Measurements from ENCODE around the gene EOLA1. TPM values are rescaled to one million over a fixed set of nuclear protein-coding genes. Genes with fewer than 3 reads are reported as not detected.

Gene EOLA1
- total and polyA plus RNA-seq, 2 experiments from 2014 or later: 2.5 to 3.3 TPM

- peaks cover 21% of the 10 kb centered on the region; the same call in 2 of the 3 replicates for H3K4me1 Mint-ChIP-seq
- no peaks in the 10 kb centered on the region; the same call in 2 of the 3 replicates for H3K9me3 Mint-ChIP-seq
- H3K9me2 ChIP-seq (ENCODE audit: insufficient read depth): no peaks in the 10 kb centered on the region
- H3K27ac ChIP-seq (ENCODE audit: low read depth): no peak overlapping the region
- H3K4me3 Mint-ChIP-seq: no peak overlapping the region
- TF ChIP-seq EZH2phosphoT487 (IDR thresholded peaks at IDR 0.05; ENCODE audit: unreplicated experiment) (no peak), ZNF462 (CRISPR knock-in tag; IDR thresholded peaks at IDR 0.05) (no peak), CTCF (conservative IDR thresholded peaks at IDR 0.05; ENCODE audit: low read depth in 2 of 2) (no peak), ZNF331 (CRISPR knock-in tag; IDR thresholded peaks at IDR 0.05; ENCODE audit: low read depth) (no peak), NANOG (IDR thresholded peaks at IDR 0.05; ENCODE audit: borderline replicate concordance) (no peak), ETS1 (IDR thresholded peaks at IDR 0.05) (no peak), POLR2AphosphoS5 (IDR thresholded peaks at IDR 0.05; ENCODE audit: low read depth) (no peak), EZH2 (IDR thresholded peaks at IDR 0.05; ENCODE audit: low read depth, unreplicated experiment) (no peak)
- H3K4me1 ChIP-seq (ENCODE audit: insufficient read depth): no peaks in the 10 kb centered on the region
- no peak overlapping the region for H3K27ac Mint-ChIP-seq
- H3K4me2 ChIP-seq: no peak overlapping the region
- no peaks in the 10 kb centered on the region for H4K20me1 ChIP-seq (replicated peaks; ENCODE audit: insufficient read depth)
- H3K27me3 Mint-ChIP-seq (ENCODE audit: insufficient read depth, low read depth, poor library complexity): peaks cover 3% of the 10 kb centered on the region
- DNase-seq (ENCODE audit: low spot score): no peak
- H3K27me3 ChIP-seq (ENCODE audit: insufficient read depth): no peaks in the 10 kb centered on the region
- no peak overlapping the region for H2AFZ ChIP-seq
- H3F3A ChIP-seq (replicated peaks; ENCODE audit: low read depth): no peaks in the 10 kb centered on the region
- H3K4me3 ChIP-seq: no peak overlapping the region
- no peaks in the 10 kb centered on the region for H3K79me2 ChIP-seq (replicated peaks; ENCODE audit: insufficient read depth)
- no peak for ATAC-seq
- no peaks in the 10 kb centered on the region for H3K36me3 ChIP-seq (ENCODE audit: insufficient read depth)
- no peaks in the 10 kb centered on the region; the same call in 2 of the 3 replicates for H3K36me3 Mint-ChIP-seq (ENCODE audit: low read depth)
Observed at GRCh38 chrX:149506349-149506748, 34.5 kb upstream of the EOLA1 start.

Data from GM23338 (cell line).